Measurements from ENCODE around the gene TMEM79.
"Not testable (repeated sequence)": the region's sequence is repeated elsewhere in the genome, so short reads cannot be mapped to it uniquely, and the experiment has no call there.

Gene TMEM79

DNA sequence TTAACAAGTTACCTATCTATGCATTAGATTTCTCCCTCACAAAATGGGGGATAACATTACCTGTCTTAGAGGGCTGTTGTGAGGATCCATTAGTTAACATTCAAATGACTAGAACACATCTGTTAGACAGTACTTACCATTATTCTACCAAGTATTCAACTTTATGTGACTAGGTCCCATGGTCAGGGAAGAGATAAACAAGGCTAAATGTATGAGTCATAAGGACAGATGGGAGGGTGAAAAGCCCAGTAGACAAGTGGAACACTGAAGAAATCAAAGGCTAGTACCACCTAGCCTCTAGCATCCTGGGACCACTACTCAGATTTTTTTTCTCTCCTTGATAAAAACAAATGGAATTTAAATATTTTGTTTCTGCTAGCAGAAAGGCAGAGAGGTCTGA lies 24.0 kb downstream of the TMEM79 start:
- H3K4me3 ChIP-seq (ENCODE audit: low read depth, low read length), result no peak overlapping the region
- peak; percentile 41 for DNase-seq (ENCODE audit: low read depth, low spot score)
- in situ Hi-C loops (cut with HindIII; ENCODE audit: low sequenced_read_pairs), result no loop called here
- TF ChIP-seq, protein P1, sequence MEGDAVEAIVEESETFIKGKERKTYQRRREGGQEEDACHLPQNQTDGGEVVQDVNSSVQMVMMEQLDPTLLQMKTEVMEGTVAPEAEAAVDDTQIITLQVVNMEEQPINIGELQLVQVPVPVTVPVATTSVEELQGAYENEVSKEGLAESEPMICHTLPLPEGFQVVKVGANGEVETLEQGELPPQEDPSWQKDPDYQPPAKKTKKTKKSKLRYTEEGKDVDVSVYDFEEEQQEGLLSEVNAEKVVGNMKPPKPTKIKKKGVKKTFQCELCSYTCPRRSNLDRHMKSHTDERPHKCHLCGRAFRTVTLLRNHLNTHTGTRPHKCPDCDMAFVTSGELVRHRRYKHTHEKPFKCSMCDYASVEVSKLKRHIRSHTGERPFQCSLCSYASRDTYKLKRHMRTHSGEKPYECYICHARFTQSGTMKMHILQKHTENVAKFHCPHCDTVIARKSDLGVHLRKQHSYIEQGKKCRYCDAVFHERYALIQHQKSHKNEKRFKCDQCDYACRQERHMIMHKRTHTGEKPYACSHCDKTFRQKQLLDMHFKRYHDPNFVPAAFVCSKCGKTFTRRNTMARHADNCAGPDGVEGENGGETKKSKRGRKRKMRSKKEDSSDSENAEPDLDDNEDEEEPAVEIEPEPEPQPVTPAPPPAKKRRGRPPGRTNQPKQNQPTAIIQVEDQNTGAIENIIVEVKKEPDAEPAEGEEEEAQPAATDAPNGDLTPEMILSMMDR (IDR thresholded peaks at IDR 0.05; ENCODE audit: low read depth, low read length), result no peak

DNA sequence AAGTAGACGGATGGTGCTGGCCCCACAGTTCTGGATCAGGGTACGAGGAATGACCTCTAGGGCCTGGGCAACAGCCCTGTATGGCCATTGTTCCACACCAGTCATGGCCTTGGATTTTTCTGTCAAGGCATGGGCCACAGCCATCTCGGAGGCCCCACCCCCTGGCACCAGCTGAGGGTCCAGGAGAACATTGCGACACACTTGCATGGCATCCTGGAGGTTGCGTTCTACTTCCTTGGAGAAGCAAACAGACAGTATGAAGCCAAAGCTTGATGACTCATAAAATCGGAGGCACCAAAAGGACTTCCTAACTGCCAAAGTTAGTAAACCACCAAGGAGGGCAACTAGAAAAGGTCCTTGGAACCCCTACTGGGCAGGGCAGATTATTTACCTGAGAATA lies 26.8 kb downstream of the TMEM79 start:
- TF ChIP-seq, protein P1 (IDR thresholded peaks at IDR 0.05; ENCODE audit: low read depth, low read length), result no peak
- in situ Hi-C loops (cut with HindIII; ENCODE audit: low sequenced_read_pairs), result no loop called here
- peak; percentile 36 for DNase-seq (ENCODE audit: low read depth, low spot score)
- H3K4me3 ChIP-seq (ENCODE audit: low read depth, low read length), result no peak overlapping the region

GRCh38 chr1:156316909-156317308 lies 32.8 kb downstream of the TMEM79 start:
- DNase-seq (ENCODE audit: low read depth, low spot score), result no peak
- H3K4me3 ChIP-seq (ENCODE audit: low read depth, low read length), result no peak overlapping the region
- TF ChIP-seq, protein P1 (IDR thresholded peaks at IDR 0.05; ENCODE audit: low read depth, low read length), result no peak
- in situ Hi-C loops (cut with HindIII; ENCODE audit: low sequenced_read_pairs), result no loop called here

GRCh38 chr1:156319664-156320063 lies 35.5 kb downstream of the TMEM79 start:
- TF ChIP-seq, protein P1 (IDR thresholded peaks at IDR 0.05; ENCODE audit: low read depth, low read length), result peak; percentile 60
- peak; percentile 36 for DNase-seq (ENCODE audit: low read depth, low spot score)
- in situ Hi-C loops (cut with HindIII; ENCODE audit: low sequenced_read_pairs), result no loop called here
- no peak overlapping the region for H3K4me3 ChIP-seq (ENCODE audit: low read depth, low read length)

- TF ChIP-seq, protein P1 (IDR thresholded peaks at IDR 0.05; ENCODE audit: low read depth, low read length), result no peak
- DNase-seq (ENCODE audit: low read depth, low spot score), result no peak
- H3K4me3 ChIP-seq (ENCODE audit: low read depth, low read length), result no peak overlapping the region
- in situ Hi-C loops (cut with HindIII; ENCODE audit: low sequenced_read_pairs), result no loop called here
These were observed 36.4 kb downstream of the TMEM79 start for GRCh38 chr1:156320560-156320959.

DNA sequence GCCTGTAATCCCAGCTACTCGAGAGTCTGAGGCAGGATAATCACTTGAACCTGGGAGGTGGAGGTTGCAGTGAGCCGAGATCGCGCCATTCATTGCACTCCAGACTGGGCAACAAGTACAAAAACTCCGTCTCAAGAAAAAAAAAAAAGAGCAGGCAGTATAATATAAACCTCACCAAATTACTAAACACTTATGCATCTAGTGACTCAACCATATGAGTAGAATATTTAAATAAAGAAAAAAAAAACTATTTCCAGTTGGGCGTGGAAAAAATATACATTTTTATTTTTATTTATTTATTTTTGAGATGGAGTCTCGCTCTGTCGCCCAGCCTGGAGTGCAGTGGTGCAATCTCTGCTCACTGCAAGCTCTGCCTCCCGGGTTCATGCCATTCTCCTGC lies 39.1 kb downstream of the TMEM79 start:
- DNase-seq (ENCODE audit: low read depth, low spot score); in situ Hi-C loops (cut with HindIII; ENCODE audit: low sequenced_read_pairs); H3K4me3 ChIP-seq (ENCODE audit: low read depth, low read length): not testable (repeated sequence)

GRCh38 chr1:156336242-156336641 lies 52.1 kb downstream of the TMEM79 start:
- in situ Hi-C loops (cut with HindIII; ENCODE audit: low sequenced_read_pairs), result no loop called here
- H3K4me3 ChIP-seq (ENCODE audit: low read depth, low read length), result peak overlapping the region; percentile 77
- DNase-seq (ENCODE audit: low read depth, low spot score), result no peak
- TF ChIP-seq, protein P1 (IDR thresholded peaks at IDR 0.05; ENCODE audit: low read depth, low read length), result no peak
